Measurements from ENCODE around the gene TMPRSS15. TPM values are rescaled to one million over a fixed set of nuclear protein-coding genes. Genes with fewer than 3 reads are reported as not detected.

Gene TMPRSS15
- total RNA-seq, 1 experiment from 2014 or later: not detected

DNA sequence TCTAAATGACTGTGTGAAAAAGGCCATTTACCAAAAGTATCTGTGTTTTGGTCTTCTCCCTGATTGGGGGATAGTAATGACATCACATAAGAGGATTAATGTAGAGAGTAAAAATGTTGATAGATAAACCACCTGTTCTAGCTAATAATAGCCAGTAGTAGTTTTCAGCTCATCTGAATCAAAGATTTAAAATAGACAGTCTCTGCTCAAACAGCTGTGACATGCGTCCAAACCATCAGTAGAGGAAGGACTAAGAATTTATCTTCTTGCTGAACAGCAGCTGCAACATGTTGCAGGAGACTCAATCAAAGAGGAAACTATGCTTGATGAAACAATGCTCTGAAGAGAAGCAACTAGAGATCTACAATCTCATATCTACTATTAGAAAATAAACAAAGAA, 21.4 kb downstream of the TMPRSS15 start:
- TF ChIP-seq, protein P1, sequence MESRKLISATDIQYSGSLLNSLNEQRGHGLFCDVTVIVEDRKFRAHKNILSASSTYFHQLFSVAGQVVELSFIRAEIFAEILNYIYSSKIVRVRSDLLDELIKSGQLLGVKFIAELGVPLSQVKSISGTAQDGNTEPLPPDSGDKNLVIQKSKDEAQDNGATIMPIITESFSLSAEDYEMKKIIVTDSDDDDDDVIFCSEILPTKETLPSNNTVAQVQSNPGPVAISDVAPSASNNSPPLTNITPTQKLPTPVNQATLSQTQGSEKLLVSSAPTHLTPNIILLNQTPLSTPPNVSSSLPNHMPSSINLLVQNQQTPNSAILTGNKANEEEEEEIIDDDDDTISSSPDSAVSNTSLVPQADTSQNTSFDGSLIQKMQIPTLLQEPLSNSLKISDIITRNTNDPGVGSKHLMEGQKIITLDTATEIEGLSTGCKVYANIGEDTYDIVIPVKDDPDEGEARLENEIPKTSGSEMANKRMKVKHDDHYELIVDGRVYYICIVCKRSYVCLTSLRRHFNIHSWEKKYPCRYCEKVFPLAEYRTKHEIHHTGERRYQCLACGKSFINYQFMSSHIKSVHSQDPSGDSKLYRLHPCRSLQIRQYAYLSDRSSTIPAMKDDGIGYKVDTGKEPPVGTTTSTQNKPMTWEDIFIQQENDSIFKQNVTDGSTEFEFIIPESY (IDR thresholded peaks at IDR 0.05; ENCODE audit: extremely low read depth, insufficient replicate concordance, low read length): no peak
- TF ChIP-seq POLR2AphosphoS5 (IDR thresholded peaks at IDR 0.05; ENCODE audit: low read depth, low read length) (no peak), EGR1 (IDR thresholded peaks at IDR 0.05; ENCODE audit: low read depth) (no peak), FOSL1 (IDR thresholded peaks at IDR 0.05; ENCODE audit: low read depth) (no peak)
- TF ChIP-seq, protein P2, sequence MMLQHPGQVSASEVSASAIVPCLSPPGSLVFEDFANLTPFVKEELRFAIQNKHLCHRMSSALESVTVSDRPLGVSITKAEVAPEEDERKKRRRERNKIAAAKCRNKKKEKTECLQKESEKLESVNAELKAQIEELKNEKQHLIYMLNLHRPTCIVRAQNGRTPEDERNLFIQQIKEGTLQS (IDR thresholded peaks at IDR 0.05): no peak
- TF ChIP-seq, protein P3, sequence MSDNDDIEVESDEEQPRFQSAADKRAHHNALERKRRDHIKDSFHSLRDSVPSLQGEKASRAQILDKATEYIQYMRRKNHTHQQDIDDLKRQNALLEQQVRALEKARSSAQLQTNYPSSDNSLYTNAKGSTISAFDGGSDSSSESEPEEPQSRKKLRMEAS (IDR thresholded peaks at IDR 0.05): no peak
- CTCF ChIA-PET: no interaction called here
- no peak overlapping the region for H3K4me2 ChIP-seq (ENCODE audit: low read length)

DNA sequence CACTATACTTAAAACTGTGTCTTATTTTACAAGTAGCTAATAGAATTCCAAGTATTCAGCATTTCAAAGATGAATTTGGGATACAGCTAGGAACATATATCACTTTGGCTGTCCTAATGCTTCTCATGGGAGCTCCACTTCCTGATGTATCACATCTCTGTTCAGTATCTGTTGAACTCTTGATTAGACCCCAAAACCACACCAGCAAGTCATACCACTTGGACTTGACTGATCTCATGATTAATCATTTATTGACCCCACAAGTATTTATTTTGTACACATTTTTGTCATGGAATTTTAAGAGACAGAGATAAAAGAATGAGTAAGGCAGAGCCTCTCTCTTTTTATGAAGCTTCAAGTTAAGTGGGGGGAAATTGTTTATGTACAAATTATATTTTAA, 30.0 kb downstream of the TMPRSS15 start:
- H3K36me3 ChIP-seq (ENCODE audit: control insufficient read depth in 1 of 2, insufficient read depth in 2 of 2, low read length in 2 of 2): no peaks in the 10 kb centered on the region
- no peaks in the 10 kb centered on the region for H3K4me1 ChIP-seq (ENCODE audit: control insufficient read depth in 1 of 2, insufficient read depth in 2 of 2, low read length in 2 of 2)
- DNase-seq (ENCODE audit: low read depth, low spot score) (no peak), ATAC-seq (no peak)
- H3K9me2 ChIP-seq (ENCODE audit: insufficient read depth): no peaks in the 10 kb centered on the region
- no peak overlapping the region for H3K9ac ChIP-seq (ENCODE audit: low read length)
- no peaks in the 10 kb centered on the region for H3K27me3 ChIP-seq (ENCODE audit: insufficient read depth, low read length)
- no peaks in the 10 kb centered on the region for H4K20me1 ChIP-seq (ENCODE audit: insufficient read depth)
- no peak overlapping the region for H2AFZ ChIP-seq (ENCODE audit: low read depth, low read length, poor library complexity, severe bottlenecking)
- no peak overlapping the region for H3K4me2 ChIP-seq (ENCODE audit: low read length)
- POLR2A ChIA-PET: no interaction called here
- no peak overlapping the region for H3K4me3 ChIP-seq (replicated peaks in 1 of 2; ENCODE audit: low read depth in 1 of 2, low read length in 2 of 2)
- H3K27ac ChIP-seq (ENCODE audit: low read depth, low read length): no peak overlapping the region
- CTCF ChIA-PET: no interaction called here
- no peaks in the 10 kb centered on the region for H3K79me2 ChIP-seq (ENCODE audit: insufficient read depth, low read length)
- RAD21 ChIA-PET (ENCODE audit: low non-redundant PET in 1 of 2, low total read pairs in 2 of 2, uncharacterized antibody in 2 of 2, unreplicated experiment in 2 of 2): no interaction called here
- intact Hi-C loops (cut with micrococcal nuclease): no loop called here
- BruUV-seq (replicated peaks): no TSS peak
- peaks cover 18 to 21% of the 10 kb centered on the region in 2 experiments; a peak in 2 of 4 replicates for H3K9me3 ChIP-seq (ENCODE audit: control insufficient read depth in 1 of 2, insufficient read depth in 1 of 2, low read depth in 1 of 2, low read length in 2 of 2)
- TF ChIP-seq, protein P4, sequence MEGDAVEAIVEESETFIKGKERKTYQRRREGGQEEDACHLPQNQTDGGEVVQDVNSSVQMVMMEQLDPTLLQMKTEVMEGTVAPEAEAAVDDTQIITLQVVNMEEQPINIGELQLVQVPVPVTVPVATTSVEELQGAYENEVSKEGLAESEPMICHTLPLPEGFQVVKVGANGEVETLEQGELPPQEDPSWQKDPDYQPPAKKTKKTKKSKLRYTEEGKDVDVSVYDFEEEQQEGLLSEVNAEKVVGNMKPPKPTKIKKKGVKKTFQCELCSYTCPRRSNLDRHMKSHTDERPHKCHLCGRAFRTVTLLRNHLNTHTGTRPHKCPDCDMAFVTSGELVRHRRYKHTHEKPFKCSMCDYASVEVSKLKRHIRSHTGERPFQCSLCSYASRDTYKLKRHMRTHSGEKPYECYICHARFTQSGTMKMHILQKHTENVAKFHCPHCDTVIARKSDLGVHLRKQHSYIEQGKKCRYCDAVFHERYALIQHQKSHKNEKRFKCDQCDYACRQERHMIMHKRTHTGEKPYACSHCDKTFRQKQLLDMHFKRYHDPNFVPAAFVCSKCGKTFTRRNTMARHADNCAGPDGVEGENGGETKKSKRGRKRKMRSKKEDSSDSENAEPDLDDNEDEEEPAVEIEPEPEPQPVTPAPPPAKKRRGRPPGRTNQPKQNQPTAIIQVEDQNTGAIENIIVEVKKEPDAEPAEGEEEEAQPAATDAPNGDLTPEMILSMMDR (IDR thresholded peaks at IDR 0.05 in 2 of 3, conservative IDR thresholded peaks at IDR 0.05 in 1 of 3; ENCODE audit: borderline replicate concordance in 1 of 3, insufficient read depth in 1 of 3, low read depth in 2 of 3, low read length in 2 of 3): no peak
- TF ChIP-seq SIN3A (IDR thresholded peaks at IDR 0.05; ENCODE audit: low read depth): no peak
- TF ChIP-seq EZH2phosphoT487 (IDR thresholded peaks at IDR 0.05; ENCODE audit: borderline replicate concordance): no peak
- no peak for TF ChIP-seq EZH2 (IDR thresholded peaks at IDR 0.05)
- TF ChIP-seq, protein P1 (IDR thresholded peaks at IDR 0.05; ENCODE audit: extremely low read depth, insufficient replicate concordance, low read length): no peak
- TF ChIP-seq ZFX (IDR thresholded peaks at IDR 0.05): no peak
- TF ChIP-seq POLR2A (IDR thresholded peaks at IDR 0.05; ENCODE audit: borderline replicate concordance, extremely low read depth, insufficient read depth, insufficient read length): no peak
- no peak for TF ChIP-seq ZNF274 (IDR thresholded peaks at IDR 0.05; ENCODE audit: low read depth, low read length)
- TF ChIP-seq YY1 (IDR thresholded peaks at IDR 0.05; ENCODE audit: extremely low read depth, insufficient replicate concordance, low read depth, low read length): no peak

More for the DNA sequence above, 21.4 kb downstream of the TMPRSS15 start:
- no TSS peak for BruUV-seq (replicated peaks)
- H3K27ac ChIP-seq (ENCODE audit: low read depth, low read length): no peak overlapping the region
- no peaks in the 10 kb centered on the region for H3K79me2 ChIP-seq (ENCODE audit: insufficient read depth, low read length)
- peaks cover 8 to 17% of the 10 kb centered on the region in 2 experiments; a peak in 3 of 4 replicates for H3K9me3 ChIP-seq (ENCODE audit: control insufficient read depth in 1 of 2, insufficient read depth in 1 of 2, low read depth in 1 of 2, low read length in 2 of 2)
- H4K20me1 ChIP-seq (ENCODE audit: insufficient read depth): no peaks in the 10 kb centered on the region
- intact Hi-C loops (cut with micrococcal nuclease): no loop called here
- no peaks in the 10 kb centered on the region for H3K9me2 ChIP-seq (ENCODE audit: insufficient read depth)
- no peaks in the 10 kb centered on the region for H3K4me1 ChIP-seq (ENCODE audit: control insufficient read depth in 1 of 2, insufficient read depth in 2 of 2, low read length in 2 of 2)
- ATAC-seq (no peak), DNase-seq (ENCODE audit: low read depth, low spot score) (no peak)
- H2AFZ ChIP-seq (ENCODE audit: low read depth, low read length, poor library complexity, severe bottlenecking): no peak overlapping the region
- no peak overlapping the region for H3K4me3 ChIP-seq (replicated peaks in 1 of 2; ENCODE audit: low read depth in 1 of 2, low read length in 2 of 2)
- ChIA-PET POLR2A (no interaction called here), RAD21 (ENCODE audit: low non-redundant PET in 1 of 2, low total read pairs in 2 of 2, uncharacterized antibody in 2 of 2, unreplicated experiment in 2 of 2) (no interaction called here)
- no peak overlapping the region for H3K9ac ChIP-seq (ENCODE audit: low read length)
- no peaks in the 10 kb centered on the region for H3K36me3 ChIP-seq (ENCODE audit: control insufficient read depth in 1 of 2, insufficient read depth in 2 of 2, low read length in 2 of 2)
- no peaks in the 10 kb centered on the region for H3K27me3 ChIP-seq (ENCODE audit: insufficient read depth, low read length)

Data from HCT116 (cell line).